GM19324 (cell line): ENCODE measurements around the gene CRYBB2.
"Not testable (repeated sequence)": the region's sequence is repeated elsewhere in the genome, so short reads cannot be mapped to it uniquely, and the experiment has no call there.

ENCODE experiments used
- ATAC-seq: cut with Tn5 transposase; IDR thresholded peaks from one replicate; pipeline ENCODE4 v1.9.1; 2021; ENCODE audit warnings: mild to moderate bottlenecking, moderate library complexity; ENCODE audit not compliant: unreplicated experiment, low FRiP score

CRYBB2 gene

DNA sequence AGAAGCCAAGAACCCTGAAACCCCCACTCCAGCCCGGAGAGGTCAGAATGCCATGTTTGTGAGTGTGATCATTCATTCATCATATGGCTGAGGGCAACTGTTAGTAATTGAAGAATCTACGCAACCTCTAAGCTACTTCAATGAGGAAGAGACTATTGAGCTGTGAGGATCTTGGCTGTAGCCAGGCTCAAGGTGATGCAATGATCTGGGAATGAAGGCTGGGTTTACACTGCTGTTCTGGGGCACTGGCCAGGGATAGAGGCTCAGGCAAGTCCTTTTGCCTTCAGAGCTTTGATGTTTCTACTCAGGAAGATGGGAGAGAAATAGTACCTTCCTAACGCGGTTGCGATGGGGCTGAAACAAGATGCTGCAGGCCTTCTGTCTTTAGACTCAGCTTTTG, 12.9 kb downstream of the CRYBB2 start:
- no peak for ATAC-seq

DNA sequence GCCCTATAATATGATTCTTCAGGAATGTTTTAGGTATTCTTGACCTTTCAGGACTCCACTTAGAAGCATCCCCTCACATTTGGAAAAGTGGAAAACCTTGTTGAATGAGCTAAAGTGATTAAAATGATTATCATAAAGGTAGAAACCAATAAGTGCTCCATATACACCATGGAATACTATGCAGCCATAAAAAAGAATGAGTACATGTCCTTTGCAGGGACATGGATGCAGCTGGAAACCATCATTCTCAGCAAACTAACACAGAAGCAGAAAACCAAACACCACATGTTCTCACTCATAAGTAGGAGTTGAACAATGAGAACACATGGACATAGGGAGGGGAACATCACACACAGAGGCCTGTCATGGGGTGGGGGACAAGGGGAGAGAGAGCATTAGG, 14.3 kb downstream of the CRYBB2 start:
- ATAC-seq: not testable (repeated sequence)

DNA sequence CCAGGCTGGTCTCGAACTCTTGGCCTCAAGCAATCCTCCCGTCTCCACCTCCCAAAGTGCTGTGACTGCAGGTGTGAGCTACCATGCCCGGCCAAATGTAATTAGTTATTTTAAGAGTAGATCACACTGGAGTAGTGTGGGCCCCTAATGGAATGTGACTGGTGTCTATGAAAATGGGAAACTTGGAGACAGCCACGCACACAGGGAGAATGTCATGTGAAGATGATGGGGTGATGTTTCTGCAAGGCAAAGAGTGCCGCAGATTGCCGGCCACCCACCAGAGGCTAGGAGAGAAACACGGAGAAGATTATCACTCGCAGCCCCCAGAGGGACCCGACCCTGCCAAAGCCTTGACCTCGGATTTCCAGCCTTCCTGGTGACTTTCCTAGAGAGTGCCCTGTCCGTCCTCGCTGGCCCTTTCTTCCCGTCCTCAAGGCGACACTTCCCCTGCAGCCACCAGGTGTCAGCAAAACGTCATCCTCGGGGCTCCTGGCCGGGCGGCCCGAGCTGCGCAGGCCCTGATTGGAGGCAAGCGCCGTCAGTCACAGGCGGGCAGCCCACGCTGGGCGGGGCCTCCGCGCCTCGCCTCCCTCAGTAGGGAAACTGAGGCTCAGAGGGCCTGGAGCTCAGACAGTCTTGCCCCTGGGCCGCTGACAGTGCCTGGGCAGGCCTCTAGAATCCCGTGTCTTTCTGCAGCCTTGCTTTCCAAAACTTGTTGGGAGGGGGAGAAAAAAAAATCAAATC, 16.3 kb downstream of the CRYBB2 start:
- no peak for ATAC-seq

DNA sequence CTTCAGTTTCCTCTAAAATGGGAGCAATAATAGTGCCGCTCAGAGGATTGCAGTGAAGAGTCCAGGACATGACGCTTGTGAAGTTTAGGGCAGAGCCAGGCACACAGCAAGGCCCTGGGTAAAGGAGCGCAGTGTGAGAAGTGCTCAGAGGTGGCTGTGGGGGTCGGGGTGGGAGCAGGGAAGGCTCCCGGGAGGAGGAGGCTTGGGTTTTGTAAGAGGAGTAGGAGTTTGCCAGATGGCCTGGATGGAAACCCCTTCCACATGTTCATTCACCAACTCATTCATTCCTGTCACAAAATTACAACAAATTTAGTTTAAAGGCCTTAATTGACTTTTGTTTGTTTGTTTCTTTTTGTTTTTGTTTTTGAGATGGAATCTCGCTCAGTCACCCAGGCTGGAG, 17.0 kb downstream of the CRYBB2 start:
- no peak for ATAC-seq

DNA sequence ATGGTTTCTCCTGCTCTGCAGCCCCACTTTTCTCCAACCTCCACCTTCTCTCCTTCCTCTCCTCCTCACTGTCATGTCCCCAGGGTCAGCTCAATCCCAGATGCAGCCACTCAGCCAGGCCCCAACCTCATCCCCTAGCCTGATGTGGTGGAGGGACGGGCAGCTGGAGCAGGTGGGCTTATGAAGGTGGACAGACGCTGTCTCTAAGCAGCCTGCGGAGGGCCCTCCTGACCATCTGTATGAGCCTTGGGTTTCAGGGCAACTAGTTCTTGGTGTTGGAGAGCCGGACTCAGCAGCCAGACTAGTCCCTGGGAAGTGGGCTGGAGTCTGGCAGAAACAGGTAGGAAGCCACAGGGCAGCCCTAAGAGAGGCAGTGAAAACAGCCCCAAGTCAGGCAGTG, 18.1 kb downstream of the CRYBB2 start:
- no peak for ATAC-seq

DNA sequence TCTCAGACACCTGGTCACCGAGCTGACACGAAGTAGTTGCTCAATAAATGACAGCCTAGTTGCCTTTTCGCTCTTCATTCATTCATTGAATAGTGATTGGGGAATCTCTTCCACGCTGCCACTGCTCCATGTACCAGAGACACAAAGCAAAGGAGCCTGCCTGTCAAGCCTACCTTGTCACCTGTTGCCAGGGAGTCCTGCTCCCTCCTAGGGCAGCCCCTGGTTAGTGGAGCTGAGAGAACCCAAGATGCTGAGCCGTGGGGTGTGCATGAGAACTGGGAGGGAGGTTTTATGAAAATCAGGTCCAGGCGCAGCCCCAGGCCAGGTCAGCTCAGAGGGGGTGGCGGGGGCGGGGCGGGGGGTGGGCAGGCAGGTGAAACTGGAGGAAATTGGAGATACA, 18.6 kb downstream of the CRYBB2 start:
- not testable (repeated sequence) for ATAC-seq

DNA sequence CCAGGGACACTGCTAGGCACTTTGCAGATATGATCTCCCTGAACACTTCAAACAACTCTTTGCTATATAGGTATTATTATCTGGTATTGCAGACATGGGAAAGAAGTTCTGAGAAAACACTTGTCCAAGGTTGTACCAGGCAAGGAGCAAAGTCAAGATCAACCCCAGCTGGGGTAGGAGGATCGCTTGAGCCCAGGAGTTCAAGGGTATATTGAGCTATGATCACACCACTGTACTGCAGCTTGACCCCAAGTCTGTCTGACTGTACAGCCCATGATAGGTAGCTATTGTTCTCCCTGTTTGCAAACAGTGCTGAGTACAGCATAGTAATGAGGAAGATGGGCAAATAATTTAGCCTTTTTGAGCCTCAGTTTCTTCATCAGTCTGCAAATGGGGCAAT, 35.7 kb downstream of the CRYBB2 start:
- not testable (repeated sequence) for ATAC-seq

DNA sequence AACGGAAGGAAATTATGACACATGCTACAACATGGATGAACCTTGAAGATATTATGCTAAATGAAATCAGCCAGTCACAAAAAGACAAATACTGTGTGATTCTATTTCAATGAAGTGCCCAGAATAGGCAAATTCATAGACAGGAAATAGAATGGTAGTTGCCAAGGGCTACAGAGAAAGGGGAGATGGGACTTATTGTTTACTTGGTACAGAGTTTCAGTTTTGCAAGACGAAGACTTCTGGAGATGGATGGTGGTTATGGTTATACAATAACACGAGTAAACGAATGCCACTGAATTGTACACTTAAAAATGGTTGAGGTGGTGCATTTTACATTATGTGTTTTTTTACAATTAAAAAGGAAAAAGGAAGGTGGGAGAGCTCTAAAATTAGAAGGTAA, 48.1 kb downstream of the CRYBB2 start:
- ATAC-seq: not testable (repeated sequence)

DNA sequence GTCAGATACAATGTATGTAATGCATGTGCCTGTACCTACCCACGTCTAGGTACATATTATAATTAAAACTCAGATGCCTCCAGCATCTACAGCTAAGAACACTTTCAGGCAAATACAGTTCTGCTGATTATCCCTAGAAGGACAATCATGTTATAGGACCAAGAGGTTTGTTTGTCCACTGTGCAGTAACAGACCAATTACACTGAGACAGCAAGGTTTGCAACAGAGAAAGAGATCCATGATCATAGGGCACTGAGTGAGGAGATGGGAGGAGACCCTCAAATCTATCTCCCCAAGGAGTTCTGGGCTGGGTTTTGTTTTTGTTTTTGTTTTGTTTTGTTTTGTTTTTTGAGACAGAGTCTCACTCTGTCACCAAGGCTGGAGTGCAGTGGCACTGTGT, 49.5 kb downstream of the CRYBB2 start:
- ATAC-seq: not testable (repeated sequence)

DNA sequence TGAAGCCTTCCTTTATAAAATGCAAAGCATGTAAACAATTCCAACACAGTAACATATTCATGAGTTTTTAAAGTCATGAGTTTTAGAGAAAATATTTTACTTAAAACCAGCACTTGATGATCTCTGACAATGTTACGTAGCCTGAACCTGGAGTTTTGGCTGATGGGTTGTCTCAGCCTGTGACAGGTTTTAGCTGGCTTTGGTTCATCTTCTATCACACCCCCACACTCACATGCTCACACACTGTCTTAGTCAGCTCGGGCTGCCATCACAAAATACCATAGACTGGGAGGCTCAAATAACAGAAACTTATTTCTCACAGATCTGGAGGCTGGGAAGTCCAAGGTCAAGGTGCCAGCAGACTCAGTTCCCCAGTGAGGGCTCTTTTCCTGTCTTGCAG, 50.6 kb downstream of the CRYBB2 start:
- ATAC-seq: not testable (repeated sequence)

DNA sequence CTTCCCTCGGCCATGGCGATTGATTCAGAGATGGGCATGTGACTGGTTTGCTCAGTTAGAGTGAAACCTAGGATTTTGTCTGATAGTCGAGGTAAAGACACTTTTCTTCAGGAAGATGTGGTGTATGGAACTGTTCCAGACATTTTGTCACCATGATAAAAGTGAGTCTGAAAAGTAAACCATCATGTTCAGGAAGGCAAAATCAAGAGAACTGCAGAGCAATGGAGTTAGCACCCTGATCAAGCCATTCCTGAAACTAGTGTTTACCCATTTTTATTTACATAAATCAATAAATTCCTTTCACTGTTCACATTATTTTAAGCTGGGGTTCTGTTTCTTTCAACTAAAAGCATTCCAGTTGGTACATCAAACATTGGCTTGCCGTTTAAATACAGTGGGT, 53.8 kb downstream of the CRYBB2 start:
- not testable (repeated sequence) for ATAC-seq

DNA sequence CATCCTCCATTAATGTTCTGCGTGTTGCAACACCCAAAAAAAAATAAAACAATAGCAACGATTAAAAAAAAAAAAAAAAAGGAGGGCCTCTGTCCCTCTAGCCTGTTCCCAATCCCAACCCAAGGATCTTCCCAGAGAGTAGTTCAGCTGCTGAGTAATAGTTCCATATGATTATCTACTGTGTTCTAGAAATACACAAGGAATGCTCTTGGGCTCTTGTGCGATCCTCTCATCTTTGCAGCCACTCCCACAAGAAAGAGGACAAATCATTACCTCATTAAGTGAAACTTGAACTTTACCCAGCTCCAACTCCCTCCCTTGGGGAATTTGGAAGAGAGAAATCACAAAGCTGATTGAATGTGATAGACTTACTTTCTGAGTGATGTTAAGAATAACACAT, 54.5 kb downstream of the CRYBB2 start:
- ATAC-seq: not testable (repeated sequence)

DNA sequence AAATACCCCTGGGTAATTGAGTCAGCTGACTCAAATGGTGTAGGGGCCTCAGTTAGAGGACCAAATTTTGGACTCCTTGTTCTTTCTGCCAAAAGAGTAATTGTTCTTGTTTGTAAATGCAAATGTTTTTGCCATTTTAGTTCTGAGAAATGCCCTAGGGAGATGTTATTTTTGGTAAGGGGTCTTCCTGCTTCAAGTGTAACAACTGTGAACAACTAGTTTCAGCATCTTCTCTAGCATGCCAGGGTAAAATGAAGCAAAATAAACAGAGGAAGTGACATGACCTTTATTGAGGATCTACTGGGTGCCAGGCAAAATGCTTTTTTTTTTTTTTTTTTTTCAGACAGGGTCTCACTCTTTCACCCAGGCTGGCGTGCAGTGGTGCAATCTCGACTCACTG, 60.7 kb downstream of the CRYBB2 start:
- ATAC-seq: not testable (repeated sequence)
